A549 (cell line): ENCODE results near the gene SULT1A1.
"Not testable (repeated sequence)": the region's sequence is repeated elsewhere in the genome, so short reads cannot be mapped to it uniquely, and the experiment has no call there.

Source experiments
- BHLHE40 ChIP-seq: IDR thresholded peaks from 2 replicates; pipeline ENCODE4 v1.6.1; 2012; ENCODE audit warnings: low read depth, low read length, inconsistent platforms
- CBX8 ChIP-seq: fragments of 200-600 bp; sonication (generic); IDR thresholded peaks from 2 replicates; pipeline ENCODE4 v1.6.1; 2016
- CTCF ChIP-seq: fragments of >200 bp; sonication (Bioruptor Twin); formaldehyde crosslinking; IDR thresholded peaks from 3 replicates; pipeline ENCODE4 v1.5.1; 2016
- EHF ChIP-seq: fragments of 250-450 bp; sonication (Bioruptor Pico); IDR thresholded peaks from 2 replicates; pipeline ENCODE4 v1.5.0; 2020; ENCODE audit warnings: mild to moderate bottlenecking
- ELK1 ChIP-seq: fragments of 150-350 bp; IDR thresholded peaks from 2 replicates; pipeline ENCODE4 v1.6.1; 2014; ENCODE audit warnings: low read depth, mild to moderate bottlenecking, low read length
- EP300 ChIP-seq, 2 experiments: fragments of >200 bp; sonication (Bioruptor Twin); formaldehyde crosslinking; IDR thresholded peaks; 2 replicates in 1 of 2; 3 replicates in 1 of 2; pipeline ENCODE4 v1.6.1; 2016 to 2017
- HOXB5 ChIP-seq: fragments of 250-450 bp; sonication (Bioruptor Pico); IDR thresholded peaks from 2 replicates; pipeline ENCODE4 v1.5.0; 2020; ENCODE audit warnings: mild to moderate bottlenecking, moderate library complexity
- MAX ChIP-seq: IDR thresholded peaks from 2 replicates; pipeline ENCODE4 v1.6.1; 2012
- MAZ ChIP-seq: fragments of 150-350 bp; IDR thresholded peaks from 2 replicates; pipeline ENCODE4 v1.6.1; 2014; ENCODE audit warnings: antibody characterized with exemption, low read depth, low read length, borderline replicate concordance
- POLR2A ChIP-seq: IDR thresholded peaks from 2 replicates; pipeline ENCODE4 v1.6.1; 2012; ENCODE audit warnings: mild to moderate bottlenecking, low read length
- RAD21 ChIP-seq, 2 experiments: fragments of >200 bp in 1 of 2; sonication (Bioruptor Twin) in 1 of 2; formaldehyde crosslinking in 1 of 2; IDR thresholded peaks in 1 of 2; conservative IDR thresholded peaks in 1 of 2; 2 replicates in 1 of 2; 3 replicates in 1 of 2; pipeline ENCODE4 v1.6.1; 2012 to 2018; ENCODE audit warnings: inconsistent platforms in 1 of 2
- RCOR1 ChIP-seq: fragments of 150-350 bp; IDR thresholded peaks from 2 replicates; pipeline ENCODE4 v1.6.1; 2014; ENCODE audit warnings: antibody characterized with exemption, low read length, low read depth
- SMC3 ChIP-seq: fragments of >200 bp; sonication (Bioruptor Twin); formaldehyde crosslinking; IDR thresholded peaks from 3 replicates; pipeline ENCODE4 v1.6.1; 2018; ENCODE audit warnings: inconsistent platforms
- ZNF302 ChIP-seq: fragments of 250-450 bp; sonication (Bioruptor Pico); IDR thresholded peaks from 2 replicates; pipeline ENCODE4 v1.9.0; 2021; ENCODE audit warnings: inconsistent platforms, mild to moderate bottlenecking, moderate library complexity

- TF ChIP-seq CTCF; ZNF302 (CRISPR knock-in tag); MAX; EHF (CRISPR knock-in tag); POLR2A; SMC3; HOXB5 (CRISPR knock-in tag); CBX8; ELK1; MAZ; BHLHE40; RAD21 (conservative IDR thresholded peaks at IDR 0.05 in 1 of 2, IDR thresholded peaks at IDR 0.05 in 1 of 2); EP300 (IDR thresholded peaks at IDR 0.05); RCOR1: not testable (repeated sequence)
Measured at GRCh38 chr16:28607681-28608495, 2.0 kb downstream of the SULT1A1 start.
